Activated CD4-positive, alpha-beta T cell treated with anti-CD3 and anti-CD28 coated beads, Interleukin-2, amount 50 U/mL, for 24 hours (primary cell): ENCODE data around the gene TRIO.

Experiments
- DNase-seq, 2 donors: peaks; one replicate each; pipeline ENCODE4 v3.0.0-alpha.2; 2020; ENCODE audit warnings: low read depth in 1 of 2, low spot score in 1 of 2

TRIO gene

GRCh38 chr5:14244721-14245120, 101.6 kb downstream of the TRIO start:
- no peak for DNase-seq

- no peak for DNase-seq
Measured at GRCh38 chr5:14245132-14245925, 102.2 kb downstream of the TRIO start.

GRCh38 chr5:14246350-14247053, 103.4 kb downstream of the TRIO start:
- no peak for DNase-seq

- DNase-seq, result no peak
Measured at GRCh38 chr5:14247054-14247386, 103.9 kb downstream of the TRIO start.

- no peak for DNase-seq
Measured at GRCh38 chr5:14249258-14250082, 106.3 kb downstream of the TRIO start.

- no peak for DNase-seq
Measured at GRCh38 chr5:14250084-14250695, 107.0 kb downstream of the TRIO start.

GRCh38 chr5:14250748-14251701, 107.9 kb downstream of the TRIO start:
- DNase-seq, result no peak

GRCh38 chr5:14251733-14252132, 108.6 kb downstream of the TRIO start:
- DNase-seq, result no peak

- no peak for DNase-seq
Measured at GRCh38 chr5:14252793-14253192, 109.7 kb downstream of the TRIO start.

GRCh38 chr5:14254686-14255085, 111.5 kb downstream of the TRIO start:
- DNase-seq, result no peak

- DNase-seq, result no peak
Measured at GRCh38 chr5:14256026-14256690, 113.0 kb downstream of the TRIO start.

GRCh38 chr5:14256756-14257393, 113.7 kb downstream of the TRIO start:
- DNase-seq, result no peak

- DNase-seq, result no peak
Measured at GRCh38 chr5:14257995-14258403, 114.9 kb downstream of the TRIO start.

- no peak for DNase-seq
Measured at GRCh38 chr5:14258840-14259239, 115.7 kb downstream of the TRIO start.

- no peak for DNase-seq
Measured at GRCh38 chr5:14260637-14261036, 117.5 kb downstream of the TRIO start.

- DNase-seq, result no peak
Measured at GRCh38 chr5:14261235-14261634, 118.1 kb downstream of the TRIO start.

- no peak for DNase-seq
Measured at GRCh38 chr5:14261856-14262611, 118.9 kb downstream of the TRIO start.

GRCh38 chr5:14263113-14263512, 120.0 kb downstream of the TRIO start:
- DNase-seq, result no peak

- DNase-seq, result no peak
Measured at GRCh38 chr5:14263699-14264098, 120.6 kb downstream of the TRIO start.
